Breast epithelium (tissue), 4 donors: Measurements from ENCODE around the gene ADGRA1. TPM values are rescaled to one million over a fixed set of nuclear protein-coding genes. Genes with fewer than 3 reads are reported as not detected.

Source experiments
- DNase-seq, 2 donors: peaks; one replicate each; pipeline ENCODE4 v3.0.0-alpha.2; 2019; ENCODE audit warnings: low spot score in 2 of 2
- H3K27ac ChIP-seq, 2 donors: fragments of 200-600 bp; sonication (generic) in 1 of 2; one replicate each; pipeline ENCODE4 v1.5.1; 2016 to 2019; ENCODE audit warnings: mild to moderate bottlenecking in 1 of 2
- H3K27me3 ChIP-seq, 2 donors: fragments of 200-600 bp; sonication (generic) in 1 of 2; one replicate each; pipeline versions ENCODE4 v1.5.1 to v1.6.0; 2017 to 2019; ENCODE audit warnings: control low read depth in 1 of 2, mild to moderate bottlenecking in 1 of 2
- H3K36me3 ChIP-seq: fragments of 200-600 bp; one replicate; pipeline ENCODE4 v1.5.1; 2019
- H3K4me1 ChIP-seq, 2 donors: fragments of 200-600 bp; sonication (generic); one replicate each; pipeline ENCODE4 v1.5.1; 2016 to 2019; ENCODE audit warnings: control low read depth in 1 of 2
- H3K4me3 ChIP-seq, 3 donors: fragments of 200-600 bp; sonication (generic); 1 replicate in 2 of 3; 2 replicates in 1 of 3; pipeline ENCODE4 v1.5.1; 2016 to 2019; ENCODE audit warnings: mild to moderate bottlenecking in 3 of 3, moderate library complexity in 2 of 3
- H3K9me3 ChIP-seq, 2 donors: fragments of 200-600 bp; sonication (generic) in 1 of 2; one replicate each; pipeline ENCODE4 v1.5.1; 2016 to 2019; ENCODE audit warnings: control low read depth in 1 of 2
- CTCF ChIP-seq, 3 donors: fragments of 450-650 bp; IDR thresholded peaks; one replicate each; pipeline ENCODE4 v1.5.1; 2016 to 2017; ENCODE audit warnings: antibody characterized with exemption in 3 of 3, mild to moderate bottlenecking in 3 of 3, moderate library complexity in 3 of 3
- POLR2A ChIP-seq: fragments of 450-650 bp; IDR thresholded peaks from one replicate; pipeline ENCODE4 v1.6.1; 2016; ENCODE audit warnings: antibody characterized with exemption, mild to moderate bottlenecking, moderate library complexity
- POLR2AphosphoS5 ChIP-seq, 3 donors: sonication (generic); formaldehyde crosslinking; IDR thresholded peaks; one replicate each; pipeline ENCODE4 v1.6.1; 2017; ENCODE audit warnings: antibody characterized with exemption in 3 of 3
- intact Hi-C: fragments of 100-400 bp; cut with DNase I; formaldehyde crosslinking; loops from one replicate; pipeline ENCODE4 v1.15.1; 2023; ENCODE audit warnings: low total_unique reads
- total RNA-seq, 3 donors: library from RNA; depleted of rRNA; stranded (reverse); fragments of >200 nt; gene quantifications; one replicate each; pipeline ENCODE4 v1.1.0, GENCODE V29; 2016

Gene ADGRA1
- total RNA-seq, 3 donors from 2014 or later, result 0.33 TPM; not detected in 2

GRCh38 chr10:133154411-133154810 is 66.7 kb downstream of the ADGRA1 start:
- intact Hi-C loops, result no loop called here
- DNase-seq, result no peak

GRCh38 chr10:133154996-133155778 is 67.5 kb downstream of the ADGRA1 start:
- Histone ChIP-seq H3K4me3 (no peak overlapping the region), H3K27me3 (peaks cover 0 to 9% of the 10 kb centered on the region in 2 donors), H3K36me3 (no peaks in the 10 kb centered on the region), H3K4me1 (no peaks in the 10 kb centered on the region), H3K9me3 (peaks cover 0 to 4% of the 10 kb centered on the region in 2 donors), H3K27ac (no peak overlapping the region)
- intact Hi-C loops, result no loop called here
- DNase-seq, result peak in 1 of 2 donors; percentile 48
- TF ChIP-seq POLR2AphosphoS5 (IDR thresholded peaks at IDR 0.05) (no peak), CTCF (IDR thresholded peaks at IDR 0.05) (no peak)

More at GRCh38 chr10:133154411-133154810, 66.7 kb downstream of the ADGRA1 start:
- Histone ChIP-seq H3K4me1 (no peaks in the 10 kb centered on the region), H3K27ac (no peak overlapping the region), H3K36me3 (no peaks in the 10 kb centered on the region), H3K9me3 (peaks cover 0 to 6% of the 10 kb centered on the region in 2 donors), H3K27me3 (peaks cover 0 to 10% of the 10 kb centered on the region in 2 donors), H3K4me3 (no peak overlapping the region)
- no peak for TF ChIP-seq POLR2AphosphoS5 (IDR thresholded peaks at IDR 0.05)
- no peak for TF ChIP-seq POLR2A
- TF ChIP-seq CTCF (IDR thresholded peaks at IDR 0.05), result no peak

- H3K27me3 ChIP-seq, result peaks cover 5 to 15% of the 10 kb centered on the region in 2 donors
- H3K4me3 ChIP-seq, result no peak overlapping the region
- TF ChIP-seq CTCF (IDR thresholded peaks at IDR 0.05), result no peak
- TF ChIP-seq POLR2AphosphoS5 (IDR thresholded peaks at IDR 0.05), result no peak
- no peak for TF ChIP-seq POLR2A
- H3K27ac ChIP-seq, result no peak overlapping the region
- H3K4me1 ChIP-seq, result peaks cover 4 to 9% of the 10 kb centered on the region in 2 donors
- intact Hi-C loops, result no loop called here
- peak; percentile 14 to 43 for DNase-seq
- H3K36me3 ChIP-seq, result no peaks in the 10 kb centered on the region
- H3K9me3 ChIP-seq, result no peaks in the 10 kb centered on the region
Observed at GRCh38 chr10:133156674-133157579, 69.2 kb downstream of the ADGRA1 start.

GRCh38 chr10:133157662-133158436 is 70.1 kb downstream of the ADGRA1 start:
- H3K27me3 ChIP-seq, result peaks cover 5 to 15% of the 10 kb centered on the region in 2 donors
- TF ChIP-seq CTCF (IDR thresholded peaks at IDR 0.05) (no peak), POLR2A (no peak), POLR2AphosphoS5 (IDR thresholded peaks at IDR 0.05) (no peak)
- intact Hi-C loops, result no loop called here
- H3K27ac ChIP-seq, result no peak overlapping the region
- no peaks in the 10 kb centered on the region for H3K9me3 ChIP-seq
- H3K4me1 ChIP-seq, result peaks cover 4 to 16% of the 10 kb centered on the region in 2 donors
- DNase-seq, result peak; percentile 13 to 45
- H3K36me3 ChIP-seq, result no peaks in the 10 kb centered on the region
- no peak overlapping the region for H3K4me3 ChIP-seq
